ENCODE measurements around the gene PDHB. TPM values are rescaled to one million over a fixed set of nuclear protein-coding genes. Genes with fewer than 3 reads are reported as not detected.
A peak's percentile ranks its signal among the peaks of the same experiment; 100 is the strongest.

Gene PDHB
- total RNA-seq, 1 donor from 2014 or later: 63.1 TPM

DNA sequence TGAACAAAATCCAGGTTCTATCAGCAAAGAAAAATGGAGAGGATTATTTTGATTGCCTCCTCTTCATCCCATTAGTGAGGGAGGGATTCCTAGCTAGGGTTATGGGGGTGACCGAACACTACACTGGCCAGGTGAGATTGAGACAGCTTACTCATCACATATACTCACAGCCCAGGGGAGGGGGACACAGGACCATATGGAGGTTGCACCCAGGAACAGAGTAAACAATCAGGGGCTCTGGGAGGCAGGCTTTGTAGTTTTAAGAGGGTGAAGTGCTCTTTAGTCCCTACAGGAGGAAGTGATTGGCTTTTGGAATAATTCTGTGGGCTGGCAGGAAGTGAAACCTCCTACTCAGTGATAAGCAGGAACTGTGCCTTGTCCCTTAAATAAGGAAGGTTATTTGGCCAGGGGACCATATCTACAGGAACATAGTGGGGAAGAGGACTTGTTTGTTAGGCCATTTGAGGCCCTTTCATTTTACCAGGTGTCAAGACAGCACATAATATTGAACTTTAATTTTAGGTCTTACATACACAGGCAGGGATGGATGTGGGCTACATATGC lies 40.8 kb upstream of the PDHB start:
- Mint-ChIP-seq H3K4me1 (peaks cover 30% of the 10 kb centered on the region), H3K9me3 (peaks cover 6% of the 10 kb centered on the region), H3K4me3 (no peak overlapping the region), H3K36me3 (no peaks in the 10 kb centered on the region), H3K27ac (no peak overlapping the region), H3K27me3 (ENCODE audit: low read depth) (no peaks in the 10 kb centered on the region)
- TF ChIP-seq CTCF (IDR thresholded peaks at IDR 0.05; ENCODE audit: unreplicated experiment): no peak
- no peak for DNase-seq (ENCODE audit: low spot score in 2 of 2, unreplicated experiment in 2 of 2)

- H3K4me3 Mint-ChIP-seq: no peak overlapping the region
- no peaks in the 10 kb centered on the region for H3K27me3 Mint-ChIP-seq (ENCODE audit: low read depth)
- H3K4me1 Mint-ChIP-seq: peaks cover 30% of the 10 kb centered on the region
- H3K27ac Mint-ChIP-seq: peak overlapping the region; percentile 68
- no peaks in the 10 kb centered on the region for H3K36me3 Mint-ChIP-seq
- DNase-seq (ENCODE audit: low spot score in 2 of 2, unreplicated experiment in 2 of 2): no peak
- no peaks in the 10 kb centered on the region for H3K9me3 Mint-ChIP-seq
- TF ChIP-seq CTCF (IDR thresholded peaks at IDR 0.05; ENCODE audit: unreplicated experiment): no peak
Observed at GRCh38 chr3:58473275-58473674, 39.6 kb upstream of the PDHB start.

DNA sequence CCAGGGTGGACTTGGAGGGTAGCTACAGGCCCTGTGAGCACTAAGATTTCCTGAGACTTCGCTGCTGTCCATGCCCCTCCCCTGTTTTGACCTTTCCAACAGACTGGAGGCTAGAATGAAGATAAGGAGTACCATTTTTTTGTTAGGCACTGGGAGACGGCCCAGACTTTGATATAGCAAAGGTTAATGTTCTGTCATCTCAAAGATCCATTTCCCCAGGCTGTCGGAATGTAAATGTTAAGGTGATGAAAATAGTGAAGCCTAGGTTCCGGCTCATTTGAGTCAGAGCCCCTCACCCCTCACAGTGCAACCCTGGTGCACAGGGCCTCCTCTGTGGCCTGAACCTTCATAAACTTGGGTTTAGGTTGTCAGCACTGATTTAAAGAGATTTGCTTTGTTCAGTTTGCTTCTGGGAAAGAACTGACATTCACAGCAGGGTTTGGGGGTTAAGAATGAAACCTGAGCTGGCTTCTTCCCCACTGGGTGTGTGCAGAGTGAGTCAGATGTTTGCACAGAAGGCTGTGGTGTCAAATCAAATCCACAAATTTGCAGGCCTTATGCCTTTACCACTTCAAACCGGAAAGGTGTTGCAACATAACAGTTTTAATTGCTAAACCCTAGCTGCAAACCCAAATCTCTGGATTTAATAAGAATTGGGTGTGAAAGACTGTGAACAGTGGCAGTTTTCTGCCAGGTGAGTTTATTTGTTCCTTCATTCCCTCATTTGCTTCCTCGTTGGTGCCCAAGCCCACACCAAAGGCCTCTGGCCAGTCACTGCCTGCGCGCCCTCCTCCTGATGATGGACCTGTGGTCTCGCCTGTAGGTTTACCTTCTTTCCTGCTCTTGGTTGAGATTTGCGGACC lies 37.6 kb upstream of the PDHB start:
- no peak for TF ChIP-seq CTCF (IDR thresholded peaks at IDR 0.05; ENCODE audit: unreplicated experiment)
- H3K27ac Mint-ChIP-seq: peak overlapping the region; percentile 89
- DNase-seq (ENCODE audit: low spot score in 2 of 2, unreplicated experiment in 2 of 2): no peak
- H3K4me3 Mint-ChIP-seq: no peak overlapping the region
- H3K27me3 Mint-ChIP-seq (ENCODE audit: low read depth): no peaks in the 10 kb centered on the region
- H3K9me3 Mint-ChIP-seq: no peaks in the 10 kb centered on the region
- H3K4me1 Mint-ChIP-seq: peaks cover 30% of the 10 kb centered on the region
- H3K36me3 Mint-ChIP-seq: no peaks in the 10 kb centered on the region

DNA sequence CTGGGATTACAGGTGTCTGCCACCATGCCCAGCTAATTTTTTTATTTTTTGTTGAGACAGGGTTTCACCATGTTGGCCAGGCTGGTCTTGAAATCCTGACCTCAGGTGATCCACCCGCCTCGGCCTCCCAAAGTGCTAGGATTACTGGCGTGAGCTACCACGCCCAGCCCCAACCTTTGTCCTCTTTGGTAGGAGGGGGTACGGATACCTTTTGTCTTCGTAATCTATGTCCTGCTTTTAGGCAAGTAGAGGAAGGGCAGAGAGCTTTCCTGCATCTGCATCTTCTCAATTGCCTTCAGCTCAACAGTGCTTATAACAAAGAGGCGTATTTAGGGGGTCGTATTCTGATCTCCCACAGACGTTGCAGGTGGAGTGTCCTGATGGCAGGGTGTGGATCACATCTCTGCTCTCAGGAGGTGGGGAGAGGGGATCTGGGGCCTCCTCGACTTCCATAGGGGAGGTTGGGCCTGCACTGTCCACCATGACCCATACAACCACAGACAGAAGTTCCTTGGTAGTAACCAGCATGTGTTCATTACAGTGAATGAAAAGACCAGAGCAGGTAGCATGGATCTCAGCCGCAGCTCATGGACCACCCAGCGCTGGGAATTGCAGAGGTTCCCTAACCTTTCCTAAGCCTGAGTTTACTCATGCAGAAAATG lies 36.9 kb upstream of the PDHB start:
- peaks cover 30% of the 10 kb centered on the region for H3K4me1 Mint-ChIP-seq

GRCh38 chr3:58469096-58469495 lies 35.5 kb upstream of the PDHB start:
- TF ChIP-seq CTCF (IDR thresholded peaks at IDR 0.05; ENCODE audit: unreplicated experiment): no peak
- Mint-ChIP-seq H3K36me3 (no peaks in the 10 kb centered on the region), H3K27ac (no peak overlapping the region), H3K4me3 (no peak overlapping the region), H3K27me3 (ENCODE audit: low read depth) (no peaks in the 10 kb centered on the region), H3K4me1 (peaks cover 28% of the 10 kb centered on the region), H3K9me3 (no peaks in the 10 kb centered on the region)
- DNase-seq (ENCODE audit: low spot score in 2 of 2, unreplicated experiment in 2 of 2): no peak

More for the DNA sequence above, 36.9 kb upstream of the PDHB start:
- Mint-ChIP-seq H3K4me3 (no peak overlapping the region), H3K27me3 (ENCODE audit: low read depth) (no peaks in the 10 kb centered on the region), H3K36me3 (no peaks in the 10 kb centered on the region), H3K9me3 (no peaks in the 10 kb centered on the region), H3K27ac (peak overlapping the region; percentile 83)
- DNase-seq (ENCODE audit: low spot score in 2 of 2, unreplicated experiment in 2 of 2): no peak
- no peak for TF ChIP-seq CTCF (IDR thresholded peaks at IDR 0.05; ENCODE audit: unreplicated experiment)
